ENCODE measurements around the gene FAM241A.

The FAM241A gene

GRCh38 chr4:112136551-112136950 is 8.7 kb upstream of the FAM241A start:
- no peak for DNase-seq (ENCODE audit: low read depth)
- no peak overlapping the region for H3K4me3 ChIP-seq (ENCODE audit: low read length)
- no peak for TF ChIP-seq CTCF (conservative IDR thresholded peaks at IDR 0.05; ENCODE audit: low read length)

GRCh38 chr4:112138538-112138937 is 6.7 kb upstream of the FAM241A start:
- no peak for TF ChIP-seq CTCF (conservative IDR thresholded peaks at IDR 0.05; ENCODE audit: low read length)
- no peak for DNase-seq (ENCODE audit: low read depth)
- H3K4me3 ChIP-seq (ENCODE audit: low read length) = no peak overlapping the region

- DNase-seq (ENCODE audit: low read depth) = no peak
- no peak overlapping the region for H3K4me3 ChIP-seq (ENCODE audit: low read length)
- no peak for TF ChIP-seq CTCF (conservative IDR thresholded peaks at IDR 0.05; ENCODE audit: low read length)
Measured at GRCh38 chr4:112140536-112140935, 4.7 kb upstream of the FAM241A start.

- TF ChIP-seq CTCF (conservative IDR thresholded peaks at IDR 0.05; ENCODE audit: low read length) = no peak
- H3K4me3 ChIP-seq (ENCODE audit: low read length) = no peak overlapping the region
- no peak for DNase-seq (ENCODE audit: low read depth)
Measured at GRCh38 chr4:112141366-112142138, 3.7 kb upstream of the FAM241A start.

- H3K4me3 ChIP-seq (ENCODE audit: low read length) = no peak overlapping the region
- DNase-seq (ENCODE audit: low read depth) = no peak
- TF ChIP-seq CTCF (conservative IDR thresholded peaks at IDR 0.05; ENCODE audit: low read length) = no peak
Measured at GRCh38 chr4:112142182-112142581, 3.1 kb upstream of the FAM241A start.

- no peak for DNase-seq (ENCODE audit: low read depth)
- no peak overlapping the region for H3K4me3 ChIP-seq (ENCODE audit: low read length)
- no peak for TF ChIP-seq CTCF (conservative IDR thresholded peaks at IDR 0.05; ENCODE audit: low read length)
Measured at GRCh38 chr4:112143781-112144180, 1.5 kb upstream of the FAM241A start.

GRCh38 chr4:112144546-112145325 is 518 bp upstream of the FAM241A start:
- peak overlapping the region; percentile 56 for H3K4me3 ChIP-seq (ENCODE audit: low read length)

More at GRCh38 chr4:112144546-112145325, 518 bp upstream of the FAM241A start:
- no peak for DNase-seq (ENCODE audit: low read depth)
- TF ChIP-seq CTCF (conservative IDR thresholded peaks at IDR 0.05; ENCODE audit: low read length) = no peak
